Heart right ventricle (tissue), 16 donors: ENCODE data around the gene MCRS1. TPM values are rescaled to one million over a fixed set of nuclear protein-coding genes. Genes with fewer than 3 reads are reported as not detected.

ENCODE experiments used
- ATAC-seq, 8 donors: fragments of 200-7000 bp; cut with Tn5 transposase; one replicate each; pipeline ENCODE4 v1.9.1; 2020; ENCODE audit warnings: mild to moderate bottlenecking in 8 of 8, moderate library complexity in 8 of 8, moderate number of reproducible peaks in 1 of 8
- DNase-seq, 2 donors: peaks; one replicate each; pipeline ENCODE4 v3.0.0-alpha.2; 2020
- H3K27ac ChIP-seq, 10 donors: fragments of 200-600 bp; sonication (generic) in 2 of 10; one replicate each; pipeline versions ENCODE4 v1.5.0 to v1.8.0; 2020 to 2022; ENCODE audit warnings: mild to moderate bottlenecking in 3 of 10
- H3K27me3 ChIP-seq, 7 donors: fragments of 200-600 bp; one replicate each; pipeline ENCODE4 v1.8.0; 2021 to 2022; ENCODE audit warnings: mild to moderate bottlenecking in 2 of 7
- H3K36me3 ChIP-seq, 9 donors: fragments of 200-600 bp; sonication (generic) in 1 of 9; one replicate each; pipeline versions ENCODE4 v1.5.0 to v1.8.0; 2020 to 2022; ENCODE audit warnings: mild to moderate bottlenecking in 2 of 9
- H3K4me1 ChIP-seq, 9 donors: fragments of 200-600 bp; sonication (generic) in 1 of 9; one replicate each; pipeline versions ENCODE4 v1.5.0 to v1.8.0; 2020 to 2022; ENCODE audit warnings: mild to moderate bottlenecking in 4 of 9
- H3K4me3 ChIP-seq, 10 donors: fragments of 200-600 bp; sonication (generic) in 2 of 10; one replicate each; pipeline versions ENCODE4 v1.5.0 to v1.8.0; 2020 to 2022; ENCODE audit warnings: mild to moderate bottlenecking in 7 of 10, moderate library complexity in 2 of 10
- H3K9me3 ChIP-seq, 11 donors: fragments of 200-600 bp in 10 of 11; sonication (generic) in 2 of 11; one replicate each; pipeline versions ENCODE4 v1.5.0 to v1.8.0; 2013 to 2022; ENCODE audit warnings: mild to moderate bottlenecking in 2 of 11, control low read depth in 1 of 11, moderate library complexity in 1 of 11
- WGBS, 2 donors: extraction: QIAGEN DNeasy Blood & Tissue Kit; methylation state at CpG; one replicate each; pipeline ENCODE4 v1.1.7; 2013; ENCODE audit warnings: inconsistent platforms in 1 of 2; 5-methylcytosine and 5-hydroxymethylcytosine counted together
- intact Hi-C, 10 donors: fragments of 100-400 bp; cut with DNase I; formaldehyde crosslinking; loops; one replicate each; pipeline versions ENCODE4 v1.11.1 to v1.14.2; 2022
- polyA plus RNA-seq, 2 donors: library from polyadenylated mRNA; stranded (reverse); fragments of 200-250 nt; gene quantifications; one replicate each; pipeline ENCODE4 v1.2.3, GENCODE V29; 2013
- total RNA-seq, 10 donors: library from RNA; stranded (reverse); fragmentation: NEBNext Ultra II Directional in 3 of 10; extraction: Animal tissue kit (Norgen Biotek cat#: 25700) in 3 of 10; gene quantifications; one replicate each; pipeline versions ENCODE4 v1.2.1 to v1.2.4, GENCODE V29; 2021 to 2023
- TF ChIP-seq, protein P1 (sequence below), 9 donors: fragments of 200-600 bp; sonication (generic) in 2 of 9; IDR thresholded peaks; one replicate each; pipeline versions ENCODE4 v1.5.0 to v1.8.0; 2021 to 2022; ENCODE audit warnings: antibody characterized with exemption in 9 of 9, mild to moderate bottlenecking in 5 of 9, moderate library complexity in 1 of 9
- donor health status: Arrhythmogenic right ventricular cardiomyopathy.
- donor health status: ischemic (EF 13 %, LVEDD 7.1; RV severe dilation, severe dysfunction).
- donor health status: healthy with polysubstance abuse.
- donor health status: DM: no; HTN: yes; CAD: no.
- donor health status: DM: no; HTN: no; CAD: no.
- donor health status: ischemic (EF 25% LVEDD 6.9; RV normal size, moderate dysfunction).
- donor health status: ischemic (EF 25% LVEDD 5.7; RV mildly dilated, moderate dysfunction).
- donor health status: healthy.
- donor health status: DM: yes; HTN: yes; CAD: no.
- donor health status: Ischemic cardiomyopathy.
- donor health status: ischemic (EF 35%, LVEDD 5.7; RV mildly dilated, moderate dysfunction).
- donor health status: nonischemic (EF 11% LVEDD 7.7; RV severe dilation, severe dysfunction).
- donor health status: DM: yes; HTN: yes; CAD: no.
- donor health status: PGD.
- donor health status: ischemic (EF 29% LVEDD 5.4; RV normal size, mild dysfunction).
- donor health status: nonischemic (EF 23%, LVEDD 6.1; RV moderate dilation, normal function).

Gene MCRS1
- total and polyA plus RNA-seq, 12 donors = 72.6 to 118 (median 82.2) TPM

DNA sequence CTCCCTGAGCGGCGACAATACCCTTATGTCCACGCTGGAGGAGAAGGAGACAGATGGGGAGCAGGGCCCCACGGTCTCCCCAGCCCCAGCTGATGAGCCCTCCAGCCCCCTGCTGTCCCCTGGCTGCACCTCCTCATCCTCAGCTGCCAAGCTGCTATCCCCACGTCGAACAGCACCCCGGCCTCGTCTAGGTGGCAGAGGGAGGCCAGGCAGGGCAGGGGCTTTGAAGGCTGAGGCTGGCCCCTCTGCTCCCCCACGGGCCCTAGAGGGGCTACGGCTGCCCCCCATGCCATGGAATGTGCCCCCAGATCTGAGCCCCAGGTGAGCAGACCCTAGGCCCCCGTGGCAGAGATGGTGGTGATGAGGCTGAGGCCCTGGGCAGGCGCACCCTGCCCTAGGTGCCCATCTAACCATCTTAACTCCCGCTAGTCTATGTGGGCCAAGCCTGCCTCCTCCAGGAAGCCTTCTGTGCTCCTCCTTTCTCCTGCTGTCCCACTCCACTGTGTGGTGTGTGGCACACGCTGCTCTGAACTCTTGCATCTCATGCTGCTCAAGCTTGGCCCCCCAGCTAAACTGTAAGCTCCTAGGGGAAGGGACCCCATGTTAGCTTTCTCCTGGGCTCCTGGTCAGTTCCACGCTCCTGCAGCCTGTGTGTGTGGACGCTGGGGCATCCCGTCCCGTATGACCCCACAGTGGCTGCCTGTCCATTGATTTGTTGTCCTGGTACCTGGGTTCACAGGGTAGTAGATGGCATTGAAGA lies 12.1 kb downstream of the MCRS1 start:
- intact Hi-C loops = no loop called here
- WGBS, 2 donors = 85 to 88% methylated on average over 18 of the region's 18 CpGs
- no peaks in the 10 kb centered on the region for H3K9me3 ChIP-seq
- peaks cover 0 to 3% (median 0%) of the 10 kb centered on the region in 7 donors for H3K27me3 ChIP-seq
- ATAC-seq (no peak), DNase-seq (no peak)
- no peak overlapping the region for H3K27ac ChIP-seq
- TF ChIP-seq, protein P1, sequence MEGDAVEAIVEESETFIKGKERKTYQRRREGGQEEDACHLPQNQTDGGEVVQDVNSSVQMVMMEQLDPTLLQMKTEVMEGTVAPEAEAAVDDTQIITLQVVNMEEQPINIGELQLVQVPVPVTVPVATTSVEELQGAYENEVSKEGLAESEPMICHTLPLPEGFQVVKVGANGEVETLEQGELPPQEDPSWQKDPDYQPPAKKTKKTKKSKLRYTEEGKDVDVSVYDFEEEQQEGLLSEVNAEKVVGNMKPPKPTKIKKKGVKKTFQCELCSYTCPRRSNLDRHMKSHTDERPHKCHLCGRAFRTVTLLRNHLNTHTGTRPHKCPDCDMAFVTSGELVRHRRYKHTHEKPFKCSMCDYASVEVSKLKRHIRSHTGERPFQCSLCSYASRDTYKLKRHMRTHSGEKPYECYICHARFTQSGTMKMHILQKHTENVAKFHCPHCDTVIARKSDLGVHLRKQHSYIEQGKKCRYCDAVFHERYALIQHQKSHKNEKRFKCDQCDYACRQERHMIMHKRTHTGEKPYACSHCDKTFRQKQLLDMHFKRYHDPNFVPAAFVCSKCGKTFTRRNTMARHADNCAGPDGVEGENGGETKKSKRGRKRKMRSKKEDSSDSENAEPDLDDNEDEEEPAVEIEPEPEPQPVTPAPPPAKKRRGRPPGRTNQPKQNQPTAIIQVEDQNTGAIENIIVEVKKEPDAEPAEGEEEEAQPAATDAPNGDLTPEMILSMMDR (IDR thresholded peaks at IDR 0.05) = no peak
- peaks cover 0 to 52% (median 30%) of the 10 kb centered on the region in 9 donors for H3K36me3 ChIP-seq
- peaks cover 0 to 18% (median 8%) of the 10 kb centered on the region in 9 donors for H3K4me1 ChIP-seq
- no peak overlapping the region for H3K4me3 ChIP-seq

DNA sequence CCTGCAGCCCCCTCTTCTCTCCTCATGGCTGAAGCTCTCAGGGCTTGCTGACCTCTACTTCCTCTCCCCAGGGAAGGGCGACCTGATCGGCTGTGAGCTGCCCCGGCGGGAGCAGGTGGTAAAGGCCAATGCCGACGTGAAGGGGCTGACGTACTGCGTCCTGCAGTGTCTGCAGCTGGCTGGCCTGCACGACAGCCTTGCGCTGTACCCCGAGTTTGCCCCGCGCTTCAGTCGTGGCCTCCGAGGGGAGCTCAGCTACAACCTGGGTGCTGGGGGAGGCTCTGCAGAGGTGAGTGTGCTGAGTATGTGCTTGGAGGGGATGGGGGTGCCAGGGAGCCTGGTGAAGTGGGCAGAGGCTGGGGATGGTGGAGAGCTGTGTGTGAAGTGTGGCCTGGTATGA lies 13.7 kb downstream of the MCRS1 start:
- Histone ChIP-seq H3K9me3 (no peaks in the 10 kb centered on the region), H3K4me1 (peaks cover 0 to 24% (median 12%) of the 10 kb centered on the region in 9 donors), H3K27me3 (peaks cover 0 to 14% (median 0%) of the 10 kb centered on the region in 7 donors), H3K4me3 (no peak overlapping the region), H3K36me3 (peaks cover 0 to 37% (median 14%) of the 10 kb centered on the region in 9 donors), H3K27ac (peak overlapping the region in 1 of 10 donors; percentile 35)
- WGBS, 2 donors = 73 to 81% methylated on average over 15 of the region's 15 CpGs
- ATAC-seq (no peak), DNase-seq (no peak)
- intact Hi-C loops = no loop called here
- TF ChIP-seq, protein P1 (IDR thresholded peaks at IDR 0.05) = no peak

DNA sequence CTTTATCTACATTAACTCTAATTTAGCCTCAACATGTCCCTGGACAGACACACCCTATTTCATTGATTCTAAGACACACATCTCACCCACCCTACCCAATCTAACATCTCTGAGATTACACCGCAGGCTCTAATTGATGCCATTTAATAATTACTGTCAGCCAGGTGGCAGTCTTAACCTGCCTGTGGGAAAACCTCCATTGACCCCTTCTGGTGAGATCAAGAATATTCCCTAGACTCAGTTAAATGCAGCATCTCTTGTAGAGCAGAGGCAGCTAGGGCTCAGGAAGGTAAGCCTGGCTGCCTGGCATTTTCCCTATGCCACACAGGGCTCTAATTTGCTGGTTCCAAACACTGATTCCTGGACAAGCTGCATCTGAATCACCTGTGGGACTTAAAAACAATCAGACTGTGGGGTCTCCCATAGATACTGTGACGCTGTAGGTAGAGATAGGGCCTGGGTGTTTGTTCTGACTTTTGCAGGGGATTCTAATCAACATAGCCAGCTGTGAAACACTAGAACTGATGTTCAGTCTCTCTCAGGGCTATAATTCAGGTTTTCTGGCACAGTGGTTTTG lies 14.3 kb downstream of the MCRS1 start:
- peak overlapping the region in 1 of 10 donors; percentile 35 for H3K27ac ChIP-seq
- peaks cover 0 to 30% (median 8%) of the 10 kb centered on the region in 9 donors for H3K36me3 ChIP-seq
- peaks cover 0 to 21% (median 1%) of the 10 kb centered on the region in 7 donors for H3K27me3 ChIP-seq
- H3K4me3 ChIP-seq = no peak overlapping the region
- intact Hi-C loops = loop anchor here in 1 of 10 donors (2.0 kb wide), 1 partner anchor 27 kb away; no protein-coding TSS in a partner anchor
- DNase-seq = no peak
- 57 to 60% methylated on average over 2 of the region's 2 CpGs for WGBS, 2 donors
- TF ChIP-seq, protein P1 (IDR thresholded peaks at IDR 0.05) = peak in 7 of 9 donors; percentile 31 to 56 (median 45)
- peaks cover 0 to 30% (median 19%) of the 10 kb centered on the region in 9 donors for H3K4me1 ChIP-seq
- ATAC-seq = peak in 1 of 8 donors; percentile 15
- H3K9me3 ChIP-seq = no peaks in the 10 kb centered on the region

DNA sequence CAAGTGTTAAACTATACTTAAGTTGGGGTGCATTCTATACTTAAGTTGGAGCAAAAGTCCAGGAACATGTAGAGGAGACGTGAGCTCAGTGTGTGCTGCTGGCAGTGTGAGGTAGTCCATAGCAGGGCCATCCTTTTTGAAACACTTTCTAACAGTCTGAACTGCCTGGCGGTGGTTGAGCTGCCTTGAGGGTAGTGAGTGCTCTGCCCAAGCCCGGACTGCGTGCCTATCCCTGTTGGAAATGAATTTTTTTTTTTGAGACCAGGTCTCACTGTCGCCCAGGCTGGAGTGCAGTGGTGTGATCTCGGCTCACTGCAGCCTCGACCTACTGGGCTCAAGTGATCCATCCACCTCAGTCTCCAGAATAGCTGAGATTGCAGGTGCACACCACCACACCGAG lies 15.0 kb downstream of the MCRS1 start:
- WGBS, 2 donors = 81 to 83% methylated on average over 8 of the region's 8 CpGs
- intact Hi-C loops = loop anchor here in 1 of 10 donors (2.0 kb wide), 1 partner anchor 28 kb away; no protein-coding TSS in a partner anchor
- Histone ChIP-seq H3K36me3 (peaks cover 0 to 23% (median under 1%) of the 10 kb centered on the region in 9 donors), H3K4me3 (no peak overlapping the region), H3K9me3 (no peaks in the 10 kb centered on the region), H3K27ac (peak overlapping the region in 5 of 10 donors; percentile 16 to 70 (median 60)), H3K27me3 (peaks cover 0 to 28% (median 7%) of the 10 kb centered on the region in 7 donors), H3K4me1 (peaks cover 0 to 36% (median 23%) of the 10 kb centered on the region in 9 donors)
- ATAC-seq (no peak), DNase-seq (no peak)
- TF ChIP-seq, protein P1 (IDR thresholded peaks at IDR 0.05) = no peak
